HG03103 (cell line): ENCODE measurements around the gene DHRS12.

Experiments
- ATAC-seq: cut with Tn5 transposase; IDR thresholded peaks from one replicate; pipeline ENCODE4 v1.9.1; 2021; ENCODE audit warnings: low read depth; ENCODE audit not compliant: unreplicated experiment

The DHRS12 gene

GRCh38 chr13:51765142-51765515 is 38.8 kb downstream of the DHRS12 start:
- ATAC-seq, result no peak

- ATAC-seq, result peak; percentile 77
These were observed 39.5 kb downstream of the DHRS12 start for GRCh38 chr13:51764184-51765141.

GRCh38 chr13:51763486-51763885 is 40.5 kb downstream of the DHRS12 start:
- ATAC-seq, result no peak

GRCh38 chr13:51761643-51762350 is 42.2 kb downstream of the DHRS12 start:
- ATAC-seq, result no peak

DNA sequence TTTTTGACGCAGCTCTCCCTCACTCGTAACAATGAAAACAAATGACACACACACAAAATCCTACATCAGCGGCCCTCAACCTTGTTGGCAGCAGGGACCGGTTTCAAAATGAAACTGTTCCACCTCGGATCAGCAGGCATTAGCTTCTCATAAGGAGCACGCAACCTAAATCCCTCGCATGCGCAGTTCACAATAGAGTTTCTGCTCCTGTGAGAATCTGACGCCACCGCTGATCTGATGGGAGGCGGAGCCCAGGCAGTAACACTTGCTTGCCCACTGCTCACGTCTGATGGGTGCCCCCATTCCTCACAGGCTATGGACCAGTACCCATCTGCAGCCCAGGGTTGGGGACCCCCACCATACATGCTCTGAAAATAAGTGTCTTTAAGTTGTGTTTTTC is 43.4 kb downstream of the DHRS12 start:
- ATAC-seq, result no peak

DNA sequence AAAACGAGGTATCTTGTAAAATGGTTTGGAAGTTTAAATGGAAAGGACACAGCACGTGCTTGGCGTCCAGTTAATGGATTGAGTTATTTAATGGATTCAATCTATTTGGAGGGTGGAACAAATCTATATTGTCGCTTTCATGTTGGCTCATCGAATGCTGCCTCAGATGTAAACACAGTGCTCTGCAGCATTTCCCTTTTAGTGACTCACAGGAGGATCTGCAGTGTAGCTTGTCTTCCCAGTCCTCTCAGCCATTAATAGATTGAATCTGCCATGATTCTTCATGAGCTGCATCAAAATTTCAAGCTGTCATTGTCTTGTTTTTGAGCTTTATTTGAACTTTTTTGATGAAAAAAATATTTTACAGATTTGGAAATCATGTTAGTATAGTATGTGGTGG is 44.7 kb downstream of the DHRS12 start:
- ATAC-seq, result no peak

DNA sequence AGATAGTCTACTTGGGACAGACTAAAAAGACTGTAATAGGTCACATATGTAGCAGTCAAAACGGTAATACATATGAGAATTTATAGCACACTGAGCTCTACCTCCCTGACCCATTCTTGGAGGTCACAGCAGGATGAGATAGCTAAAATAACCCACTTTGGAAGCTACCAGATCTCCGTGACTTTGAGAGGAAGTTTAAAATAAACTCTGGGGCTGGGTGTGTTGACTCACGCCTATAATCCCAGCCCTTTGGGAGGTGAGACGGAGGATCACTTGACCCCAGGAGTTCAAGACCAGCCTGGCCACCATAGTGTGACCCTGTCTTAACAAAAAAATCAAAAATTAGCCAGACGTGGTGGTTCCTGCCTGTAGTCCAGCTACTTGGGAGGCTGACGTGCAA is 45.3 kb downstream of the DHRS12 start:
- no peak for ATAC-seq

DNA sequence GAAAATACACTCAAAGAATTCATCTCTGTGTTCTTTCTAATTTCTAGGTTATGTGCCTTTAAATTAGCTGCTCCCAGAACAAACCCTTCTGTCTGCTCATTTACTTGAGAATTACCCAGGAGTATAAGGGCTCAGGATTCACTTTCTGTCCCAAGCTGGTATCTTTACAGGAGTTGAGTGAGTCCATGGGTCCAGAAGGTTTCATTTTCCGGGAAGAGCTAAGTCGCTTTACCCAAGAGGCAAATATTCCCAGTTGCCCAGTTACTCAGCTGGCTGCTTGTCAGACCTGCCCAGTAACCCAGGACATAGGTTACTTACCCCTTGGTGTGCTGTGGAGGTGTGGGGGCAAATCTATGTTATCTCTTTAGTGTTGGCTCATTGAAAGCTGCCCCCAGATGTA is 47.3 kb downstream of the DHRS12 start:
- no peak for ATAC-seq

DNA sequence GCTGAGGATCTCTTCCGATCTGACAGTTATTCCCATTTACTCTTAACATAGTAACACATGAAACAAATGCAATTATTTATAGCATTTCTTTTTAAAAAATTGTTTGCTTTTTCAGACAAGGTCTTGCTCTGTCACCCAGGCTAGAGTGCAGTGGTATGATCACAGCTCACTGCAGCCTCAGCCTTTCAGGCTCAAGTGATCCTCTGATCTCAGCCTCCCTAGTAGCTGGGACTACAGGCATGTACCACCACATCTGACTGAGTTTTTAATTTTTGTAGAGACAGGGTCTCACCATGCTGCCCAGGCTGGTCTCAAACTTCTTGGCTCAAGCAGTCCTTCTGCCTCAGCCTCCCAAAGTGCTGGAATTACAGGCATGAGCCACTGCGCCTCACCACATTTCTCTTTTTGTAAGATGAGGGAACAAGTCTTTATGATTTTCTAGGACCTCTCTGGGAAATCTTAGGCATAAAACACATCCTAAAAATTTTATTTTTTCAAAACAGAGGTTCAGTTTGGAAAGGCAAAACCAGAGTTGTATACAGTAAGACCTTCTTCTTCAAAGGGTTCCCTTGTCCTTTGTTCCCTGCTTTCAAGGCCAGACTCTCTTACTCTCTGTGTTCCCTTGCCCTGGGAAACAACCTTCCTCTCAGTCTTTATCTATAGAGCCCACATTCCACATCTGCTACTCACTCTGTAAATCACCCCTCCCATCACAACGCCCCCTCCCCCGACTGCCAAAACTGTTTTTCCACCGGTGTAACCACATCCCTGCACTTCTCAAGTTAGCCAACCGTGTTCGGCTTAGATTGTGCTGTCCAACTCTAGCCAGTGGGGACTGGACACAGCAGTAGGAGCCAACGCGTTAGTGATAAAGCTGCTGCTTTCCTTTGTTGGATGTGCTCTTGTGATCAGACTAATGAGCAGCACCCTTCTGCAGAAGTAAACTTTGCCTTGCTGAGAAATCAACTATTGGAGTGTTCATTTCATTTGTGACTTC is 56.2 kb downstream of the DHRS12 start:
- no peak for ATAC-seq

GRCh38 chr13:51746802-51747201 is 57.2 kb downstream of the DHRS12 start:
- no peak for ATAC-seq

DNA sequence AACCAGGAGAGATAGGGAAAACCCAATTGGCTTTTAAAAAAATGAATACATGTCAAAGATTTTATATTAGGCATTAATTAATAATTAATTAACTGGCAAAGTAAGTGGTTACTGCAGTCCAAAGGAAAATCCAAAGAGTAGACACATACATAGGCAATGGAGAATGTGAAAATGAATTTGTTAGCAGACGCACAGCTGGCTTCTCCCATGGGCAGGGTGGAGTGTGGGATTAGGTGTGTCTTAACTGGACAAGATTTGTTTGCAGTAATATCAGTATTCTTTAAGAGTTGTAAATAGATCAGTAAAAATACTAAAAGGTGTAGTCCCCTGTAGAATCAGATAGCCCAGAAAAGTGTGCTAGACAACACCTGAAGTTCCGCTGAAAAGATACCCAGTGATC is 58.7 kb downstream of the DHRS12 start:
- ATAC-seq, result no peak

DNA sequence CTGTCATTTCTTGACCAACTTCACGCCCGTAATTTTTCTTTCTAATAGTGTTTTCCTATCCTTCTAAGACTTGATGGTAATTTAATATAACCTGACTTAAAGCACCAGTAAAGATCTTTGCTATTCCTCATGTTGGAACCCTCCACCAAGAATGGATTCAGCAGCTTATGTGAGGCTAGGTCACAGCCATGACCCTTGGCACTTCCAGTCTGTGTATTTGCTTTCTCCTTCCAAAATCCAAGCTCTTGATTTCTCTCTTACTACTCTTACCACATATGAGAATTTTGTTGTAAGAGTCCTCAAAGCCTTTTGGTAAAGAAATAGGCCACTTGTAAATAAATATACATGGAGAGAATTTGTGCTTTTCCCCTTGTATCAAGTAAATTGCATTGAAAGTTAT is 61.4 kb downstream of the DHRS12 start:
- no peak for ATAC-seq

DNA sequence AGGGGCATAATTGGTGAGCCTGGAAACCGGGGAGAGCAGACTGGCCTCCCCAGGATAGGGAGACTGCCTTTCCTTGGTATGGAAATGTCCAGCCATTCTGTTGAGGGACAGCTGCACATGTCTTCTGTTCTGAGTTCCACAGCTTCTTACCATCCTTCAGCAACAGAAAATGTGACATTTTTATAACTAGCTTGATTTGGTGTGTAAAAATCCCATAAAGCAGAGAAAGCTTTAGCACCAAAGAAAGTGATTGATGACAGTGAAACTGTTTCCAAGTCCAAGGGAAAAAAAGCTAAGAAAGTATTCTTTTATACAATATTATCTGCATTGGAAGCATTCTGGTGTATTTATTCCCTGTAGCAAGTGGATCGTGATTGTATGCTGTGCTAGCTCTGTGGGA is 61.9 kb downstream of the DHRS12 start:
- ATAC-seq, result no peak

GRCh38 chr13:51740698-51741097 is 63.3 kb downstream of the DHRS12 start:
- ATAC-seq, result no peak

DNA sequence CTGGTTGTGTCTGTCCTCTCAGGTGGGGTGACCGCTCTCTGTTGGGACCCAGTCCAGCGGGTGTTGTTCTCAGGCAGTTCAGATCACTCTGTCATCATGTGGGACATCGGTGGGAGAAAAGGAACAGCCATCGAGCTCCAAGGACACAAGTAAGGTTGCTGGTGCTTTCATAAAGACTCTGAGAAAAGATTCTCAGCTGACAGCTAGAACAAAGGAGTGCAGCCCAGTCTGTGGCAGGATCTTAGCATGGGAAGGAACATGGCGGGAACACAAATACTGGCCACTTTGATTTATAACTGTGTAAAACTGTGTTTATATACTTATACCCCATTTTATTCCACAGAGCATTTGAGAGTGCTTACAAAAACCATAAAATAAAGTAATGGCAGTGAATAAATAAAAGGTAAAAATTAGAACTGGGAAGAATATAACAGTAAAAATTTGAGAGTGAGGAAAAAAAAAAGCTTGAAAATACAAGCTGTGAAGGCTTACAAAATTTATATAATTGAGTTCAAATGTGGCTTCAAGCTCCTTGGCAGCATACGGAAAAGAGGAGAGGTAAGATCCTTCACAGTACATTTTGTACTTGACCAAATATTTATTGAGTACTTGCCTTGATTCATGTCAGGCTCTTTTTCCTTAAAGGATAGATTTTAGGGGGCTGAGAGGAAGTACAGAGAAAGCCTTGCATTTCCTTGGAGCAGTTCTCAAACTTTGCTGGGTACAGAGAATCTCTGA is 64.8 kb downstream of the DHRS12 start:
- ATAC-seq, result no peak

DNA sequence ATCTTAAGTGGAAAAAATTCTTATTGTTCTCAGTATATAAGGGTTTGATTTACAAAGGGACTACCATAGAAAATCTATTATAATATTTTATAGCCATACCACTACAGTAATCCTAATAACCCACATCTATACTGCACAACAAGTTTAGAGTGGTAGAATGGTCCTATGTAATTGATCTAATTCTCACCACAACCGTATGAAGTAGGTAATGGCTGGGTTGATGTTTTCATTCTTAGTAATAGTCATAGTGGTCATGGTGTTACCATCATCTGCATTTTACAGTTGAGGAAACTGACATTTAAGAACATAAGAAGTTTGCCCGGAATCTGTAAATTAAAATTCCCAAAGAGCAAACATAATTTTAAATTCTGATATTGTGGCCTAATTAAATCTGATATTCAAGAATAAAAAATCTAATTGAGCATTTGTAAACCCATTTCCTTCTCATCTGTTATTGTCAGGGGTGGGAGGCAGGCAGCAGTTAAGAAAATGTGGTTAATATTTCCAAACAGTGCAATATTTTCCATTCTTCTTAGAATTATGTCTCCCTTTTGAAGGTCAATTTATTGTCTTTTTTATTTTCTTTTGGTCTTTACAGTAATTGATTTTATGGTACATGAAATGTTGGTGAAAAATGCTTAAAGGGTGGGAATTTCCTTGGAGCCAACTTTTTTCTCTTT is 65.6 kb downstream of the DHRS12 start:
- no peak for ATAC-seq

DNA sequence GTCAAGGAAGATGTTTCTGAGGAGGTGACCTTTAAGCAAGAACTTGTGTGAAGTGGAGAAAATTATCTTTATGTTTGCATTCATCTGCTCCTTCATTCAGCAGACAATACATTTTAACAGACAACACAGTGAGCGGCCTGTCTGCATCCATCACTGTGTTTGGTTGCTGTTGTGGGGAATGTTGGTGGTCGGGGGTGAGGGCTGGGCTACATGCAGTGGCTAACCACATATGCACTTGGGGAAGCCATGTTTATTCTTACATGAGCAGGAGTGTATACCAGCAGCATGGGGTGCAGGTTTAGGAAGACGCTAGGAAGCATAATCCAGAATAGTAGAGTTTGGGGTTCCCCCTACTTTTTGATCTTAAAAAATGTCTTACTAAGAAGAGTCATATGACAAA is 66.4 kb downstream of the DHRS12 start:
- ATAC-seq, result no peak

DNA sequence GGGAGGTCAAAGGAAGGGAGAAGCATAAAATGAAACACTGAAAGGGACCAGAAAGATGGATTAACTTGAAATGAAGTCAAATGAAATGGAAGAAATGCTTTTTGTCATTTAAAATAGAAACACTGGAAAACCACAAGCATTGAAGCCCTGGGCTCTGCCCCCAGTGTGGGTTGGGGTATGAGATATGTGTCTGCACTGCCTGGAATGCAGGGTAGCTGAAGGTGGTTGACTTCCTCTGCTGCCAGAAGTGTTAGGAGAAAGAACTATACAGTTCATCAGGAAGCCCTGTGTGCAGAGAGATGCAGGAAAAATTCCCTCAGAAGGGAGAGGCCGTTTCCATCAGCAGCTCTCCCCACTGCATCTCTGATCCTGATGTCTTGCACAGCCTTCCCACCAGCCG is 69.2 kb downstream of the DHRS12 start:
- no peak for ATAC-seq
